ENCODE measurements around the gene TLX2.

DNA sequence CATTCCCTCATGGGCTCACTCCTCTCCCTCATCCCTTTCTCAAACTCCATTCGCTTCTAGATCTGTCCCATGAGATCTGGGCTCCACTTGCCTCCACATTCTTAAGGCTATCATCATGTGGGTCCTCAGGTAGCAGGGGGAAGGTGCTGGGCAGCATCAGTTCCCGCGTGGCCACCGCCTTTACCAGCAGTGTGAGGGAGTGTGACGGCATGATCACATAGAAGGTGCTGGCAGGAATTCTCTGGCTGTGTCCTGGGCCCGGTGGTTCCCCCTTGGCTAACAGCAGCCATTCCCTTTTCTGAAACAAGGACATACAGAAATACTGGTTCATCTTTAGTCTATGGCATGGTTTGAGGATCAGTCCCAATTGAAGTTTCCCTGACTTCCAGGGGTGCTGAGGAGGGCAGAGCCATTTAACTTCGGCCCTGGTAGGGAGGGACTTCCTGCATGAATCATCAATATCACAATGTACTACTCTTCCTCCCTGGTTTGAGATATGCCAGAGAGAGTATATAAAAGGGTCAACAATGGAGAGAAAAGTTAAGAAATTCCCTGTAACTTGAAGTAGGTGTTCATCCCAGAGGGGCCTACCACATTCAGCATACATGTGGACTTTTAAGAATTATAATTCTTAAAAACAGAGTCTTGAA lies 48.0 kb downstream of the TLX2 start:
- TF ChIP-seq, protein P1, sequence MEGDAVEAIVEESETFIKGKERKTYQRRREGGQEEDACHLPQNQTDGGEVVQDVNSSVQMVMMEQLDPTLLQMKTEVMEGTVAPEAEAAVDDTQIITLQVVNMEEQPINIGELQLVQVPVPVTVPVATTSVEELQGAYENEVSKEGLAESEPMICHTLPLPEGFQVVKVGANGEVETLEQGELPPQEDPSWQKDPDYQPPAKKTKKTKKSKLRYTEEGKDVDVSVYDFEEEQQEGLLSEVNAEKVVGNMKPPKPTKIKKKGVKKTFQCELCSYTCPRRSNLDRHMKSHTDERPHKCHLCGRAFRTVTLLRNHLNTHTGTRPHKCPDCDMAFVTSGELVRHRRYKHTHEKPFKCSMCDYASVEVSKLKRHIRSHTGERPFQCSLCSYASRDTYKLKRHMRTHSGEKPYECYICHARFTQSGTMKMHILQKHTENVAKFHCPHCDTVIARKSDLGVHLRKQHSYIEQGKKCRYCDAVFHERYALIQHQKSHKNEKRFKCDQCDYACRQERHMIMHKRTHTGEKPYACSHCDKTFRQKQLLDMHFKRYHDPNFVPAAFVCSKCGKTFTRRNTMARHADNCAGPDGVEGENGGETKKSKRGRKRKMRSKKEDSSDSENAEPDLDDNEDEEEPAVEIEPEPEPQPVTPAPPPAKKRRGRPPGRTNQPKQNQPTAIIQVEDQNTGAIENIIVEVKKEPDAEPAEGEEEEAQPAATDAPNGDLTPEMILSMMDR (IDR thresholded peaks at IDR 0.05; ENCODE audit: insufficient read depth, low read length, poor library complexity, severe bottlenecking) = no peak
- TF ChIP-seq EZH2phosphoT487 (conservative IDR thresholded peaks at IDR 0.05; ENCODE audit: low read length) = no peak

All from SU-DHL-6 (cell line).